GM23338 (cell line): ENCODE data around the gene RRAD.

Experiments
- CREB1 ChIP-seq: fragments of 250-450 bp; sonication (Bioruptor Pico); IDR thresholded peaks from 2 replicates; pipeline ENCODE4 v1.5.0; 2020; ENCODE audit warnings: low read depth, mild to moderate bottlenecking, moderate library complexity
- EZH2 ChIP-seq: fragments of 200-600 bp; sonication (generic); IDR thresholded peaks from one replicate; pipeline ENCODE4 v1.8.0; 2017; ENCODE audit warnings: antibody characterized with exemption, mild to moderate bottlenecking, low read depth; ENCODE audit not compliant: unreplicated experiment
- NANOG ChIP-seq: IDR thresholded peaks from 2 replicates; pipeline ENCODE4 v1.6.1; 2016; ENCODE audit warnings: antibody characterized with exemption, borderline replicate concordance
- POLR2AphosphoS5 ChIP-seq: IDR thresholded peaks from 2 replicates; pipeline ENCODE4 v1.6.1; 2016; ENCODE audit warnings: antibody characterized with exemption, low read depth
- STAT1 ChIP-seq: IDR thresholded peaks from one replicate; pipeline ENCODE4 v1.6.1; 2016; ENCODE audit warnings: antibody characterized with exemption; ENCODE audit not compliant: unreplicated experiment
- ZNF114 ChIP-seq: fragments of 250-450 bp; sonication (Bioruptor Pico); IDR thresholded peaks from 2 replicates; pipeline ENCODE4 v1.5.0; 2020; ENCODE audit warnings: mild to moderate bottlenecking, moderate library complexity
- ZNF331 ChIP-seq: fragments of 250-450 bp; sonication (Bioruptor Pico); IDR thresholded peaks from 2 replicates; pipeline ENCODE4 v1.5.0; 2020; ENCODE audit warnings: low read depth, mild to moderate bottlenecking, moderate library complexity
- TF ChIP-seq, protein P1 (sequence below), 2 experiments: fragments of 200-600 bp in 1 of 2; sonication (generic) in 1 of 2; conservative IDR thresholded peaks; 2 replicates each; pipeline versions ENCODE4 v1.5.1 to v1.6.1; 2016 to 2017; ENCODE audit warnings: antibody characterized with exemption in 2 of 2, low read depth in 2 of 2, mild to moderate bottlenecking in 2 of 2, moderate library complexity in 1 of 2
- TF ChIP-seq, protein P2 (sequence below): IDR thresholded peaks from 2 replicates; pipeline ENCODE4 v1.6.1; 2016; ENCODE audit warnings: antibody characterized with exemption
- TF ChIP-seq, protein P3 (sequence below): IDR thresholded peaks from one replicate; pipeline ENCODE4 v1.6.1; 2018; ENCODE audit warnings: antibody characterized with exemption; ENCODE audit not compliant: unreplicated experiment
- TF ChIP-seq, protein P4 (sequence below): fragments of 250-450 bp; sonication (Bioruptor Pico); IDR thresholded peaks from 2 replicates; pipeline ENCODE4 v1.5.0; 2020; ENCODE audit warnings: mild to moderate bottlenecking, moderate library complexity

DNA sequence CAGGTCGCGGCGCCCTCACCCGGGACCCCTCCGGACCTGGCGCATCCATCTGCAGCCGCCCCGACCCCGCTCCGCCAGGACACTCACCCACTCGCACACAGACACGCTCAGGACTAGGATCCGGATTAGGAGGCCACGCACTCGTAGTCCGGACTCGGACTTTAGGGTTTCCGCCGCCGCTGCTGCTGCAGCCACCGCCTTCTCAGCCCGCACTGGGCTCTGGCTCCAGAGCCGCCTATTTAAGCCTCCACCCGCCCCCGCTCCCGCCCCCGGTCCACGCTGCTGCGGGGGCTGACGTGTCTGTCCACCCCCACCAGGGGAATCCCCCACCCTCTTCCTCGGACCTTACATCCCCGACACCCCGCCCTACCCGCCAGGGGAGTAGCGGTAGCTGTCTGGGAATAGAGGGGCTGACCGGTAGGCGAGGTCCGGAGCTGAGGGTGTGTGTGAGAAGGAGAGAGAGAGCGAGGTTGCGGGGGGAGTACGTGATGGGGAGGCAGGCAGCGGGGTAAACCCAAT, at the start of gene RRAD:
- TF ChIP-seq, protein P1, sequence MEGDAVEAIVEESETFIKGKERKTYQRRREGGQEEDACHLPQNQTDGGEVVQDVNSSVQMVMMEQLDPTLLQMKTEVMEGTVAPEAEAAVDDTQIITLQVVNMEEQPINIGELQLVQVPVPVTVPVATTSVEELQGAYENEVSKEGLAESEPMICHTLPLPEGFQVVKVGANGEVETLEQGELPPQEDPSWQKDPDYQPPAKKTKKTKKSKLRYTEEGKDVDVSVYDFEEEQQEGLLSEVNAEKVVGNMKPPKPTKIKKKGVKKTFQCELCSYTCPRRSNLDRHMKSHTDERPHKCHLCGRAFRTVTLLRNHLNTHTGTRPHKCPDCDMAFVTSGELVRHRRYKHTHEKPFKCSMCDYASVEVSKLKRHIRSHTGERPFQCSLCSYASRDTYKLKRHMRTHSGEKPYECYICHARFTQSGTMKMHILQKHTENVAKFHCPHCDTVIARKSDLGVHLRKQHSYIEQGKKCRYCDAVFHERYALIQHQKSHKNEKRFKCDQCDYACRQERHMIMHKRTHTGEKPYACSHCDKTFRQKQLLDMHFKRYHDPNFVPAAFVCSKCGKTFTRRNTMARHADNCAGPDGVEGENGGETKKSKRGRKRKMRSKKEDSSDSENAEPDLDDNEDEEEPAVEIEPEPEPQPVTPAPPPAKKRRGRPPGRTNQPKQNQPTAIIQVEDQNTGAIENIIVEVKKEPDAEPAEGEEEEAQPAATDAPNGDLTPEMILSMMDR (conservative IDR thresholded peaks at IDR 0.05; ENCODE audit: low read depth in 2 of 2): no peak
- peak; percentile 68 for TF ChIP-seq EZH2
- no peak for TF ChIP-seq ZNF114 (CRISPR knock-in tag)
- TF ChIP-seq POLR2AphosphoS5: no peak
- no peak for TF ChIP-seq ZNF331
- TF ChIP-seq, protein P2, sequence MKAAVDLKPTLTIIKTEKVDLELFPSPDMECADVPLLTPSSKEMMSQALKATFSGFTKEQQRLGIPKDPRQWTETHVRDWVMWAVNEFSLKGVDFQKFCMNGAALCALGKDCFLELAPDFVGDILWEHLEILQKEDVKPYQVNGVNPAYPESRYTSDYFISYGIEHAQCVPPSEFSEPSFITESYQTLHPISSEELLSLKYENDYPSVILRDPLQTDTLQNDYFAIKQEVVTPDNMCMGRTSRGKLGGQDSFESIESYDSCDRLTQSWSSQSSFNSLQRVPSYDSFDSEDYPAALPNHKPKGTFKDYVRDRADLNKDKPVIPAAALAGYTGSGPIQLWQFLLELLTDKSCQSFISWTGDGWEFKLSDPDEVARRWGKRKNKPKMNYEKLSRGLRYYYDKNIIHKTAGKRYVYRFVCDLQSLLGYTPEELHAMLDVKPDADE: no peak
- TF ChIP-seq, protein P3, sequence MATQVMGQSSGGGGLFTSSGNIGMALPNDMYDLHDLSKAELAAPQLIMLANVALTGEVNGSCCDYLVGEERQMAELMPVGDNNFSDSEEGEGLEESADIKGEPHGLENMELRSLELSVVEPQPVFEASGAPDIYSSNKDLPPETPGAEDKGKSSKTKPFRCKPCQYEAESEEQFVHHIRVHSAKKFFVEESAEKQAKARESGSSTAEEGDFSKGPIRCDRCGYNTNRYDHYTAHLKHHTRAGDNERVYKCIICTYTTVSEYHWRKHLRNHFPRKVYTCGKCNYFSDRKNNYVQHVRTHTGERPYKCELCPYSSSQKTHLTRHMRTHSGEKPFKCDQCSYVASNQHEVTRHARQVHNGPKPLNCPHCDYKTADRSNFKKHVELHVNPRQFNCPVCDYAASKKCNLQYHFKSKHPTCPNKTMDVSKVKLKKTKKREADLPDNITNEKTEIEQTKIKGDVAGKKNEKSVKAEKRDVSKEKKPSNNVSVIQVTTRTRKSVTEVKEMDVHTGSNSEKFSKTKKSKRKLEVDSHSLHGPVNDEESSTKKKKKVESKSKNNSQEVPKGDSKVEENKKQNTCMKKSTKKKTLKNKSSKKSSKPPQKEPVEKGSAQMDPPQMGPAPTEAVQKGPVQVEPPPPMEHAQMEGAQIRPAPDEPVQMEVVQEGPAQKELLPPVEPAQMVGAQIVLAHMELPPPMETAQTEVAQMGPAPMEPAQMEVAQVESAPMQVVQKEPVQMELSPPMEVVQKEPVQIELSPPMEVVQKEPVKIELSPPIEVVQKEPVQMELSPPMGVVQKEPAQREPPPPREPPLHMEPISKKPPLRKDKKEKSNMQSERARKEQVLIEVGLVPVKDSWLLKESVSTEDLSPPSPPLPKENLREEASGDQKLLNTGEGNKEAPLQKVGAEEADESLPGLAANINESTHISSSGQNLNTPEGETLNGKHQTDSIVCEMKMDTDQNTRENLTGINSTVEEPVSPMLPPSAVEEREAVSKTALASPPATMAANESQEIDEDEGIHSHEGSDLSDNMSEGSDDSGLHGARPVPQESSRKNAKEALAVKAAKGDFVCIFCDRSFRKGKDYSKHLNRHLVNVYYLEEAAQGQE: no peak
- no peak for TF ChIP-seq STAT1
- no peak for TF ChIP-seq NANOG
- no peak for TF ChIP-seq CREB1 (CRISPR knock-in tag)
- TF ChIP-seq, protein P4, sequence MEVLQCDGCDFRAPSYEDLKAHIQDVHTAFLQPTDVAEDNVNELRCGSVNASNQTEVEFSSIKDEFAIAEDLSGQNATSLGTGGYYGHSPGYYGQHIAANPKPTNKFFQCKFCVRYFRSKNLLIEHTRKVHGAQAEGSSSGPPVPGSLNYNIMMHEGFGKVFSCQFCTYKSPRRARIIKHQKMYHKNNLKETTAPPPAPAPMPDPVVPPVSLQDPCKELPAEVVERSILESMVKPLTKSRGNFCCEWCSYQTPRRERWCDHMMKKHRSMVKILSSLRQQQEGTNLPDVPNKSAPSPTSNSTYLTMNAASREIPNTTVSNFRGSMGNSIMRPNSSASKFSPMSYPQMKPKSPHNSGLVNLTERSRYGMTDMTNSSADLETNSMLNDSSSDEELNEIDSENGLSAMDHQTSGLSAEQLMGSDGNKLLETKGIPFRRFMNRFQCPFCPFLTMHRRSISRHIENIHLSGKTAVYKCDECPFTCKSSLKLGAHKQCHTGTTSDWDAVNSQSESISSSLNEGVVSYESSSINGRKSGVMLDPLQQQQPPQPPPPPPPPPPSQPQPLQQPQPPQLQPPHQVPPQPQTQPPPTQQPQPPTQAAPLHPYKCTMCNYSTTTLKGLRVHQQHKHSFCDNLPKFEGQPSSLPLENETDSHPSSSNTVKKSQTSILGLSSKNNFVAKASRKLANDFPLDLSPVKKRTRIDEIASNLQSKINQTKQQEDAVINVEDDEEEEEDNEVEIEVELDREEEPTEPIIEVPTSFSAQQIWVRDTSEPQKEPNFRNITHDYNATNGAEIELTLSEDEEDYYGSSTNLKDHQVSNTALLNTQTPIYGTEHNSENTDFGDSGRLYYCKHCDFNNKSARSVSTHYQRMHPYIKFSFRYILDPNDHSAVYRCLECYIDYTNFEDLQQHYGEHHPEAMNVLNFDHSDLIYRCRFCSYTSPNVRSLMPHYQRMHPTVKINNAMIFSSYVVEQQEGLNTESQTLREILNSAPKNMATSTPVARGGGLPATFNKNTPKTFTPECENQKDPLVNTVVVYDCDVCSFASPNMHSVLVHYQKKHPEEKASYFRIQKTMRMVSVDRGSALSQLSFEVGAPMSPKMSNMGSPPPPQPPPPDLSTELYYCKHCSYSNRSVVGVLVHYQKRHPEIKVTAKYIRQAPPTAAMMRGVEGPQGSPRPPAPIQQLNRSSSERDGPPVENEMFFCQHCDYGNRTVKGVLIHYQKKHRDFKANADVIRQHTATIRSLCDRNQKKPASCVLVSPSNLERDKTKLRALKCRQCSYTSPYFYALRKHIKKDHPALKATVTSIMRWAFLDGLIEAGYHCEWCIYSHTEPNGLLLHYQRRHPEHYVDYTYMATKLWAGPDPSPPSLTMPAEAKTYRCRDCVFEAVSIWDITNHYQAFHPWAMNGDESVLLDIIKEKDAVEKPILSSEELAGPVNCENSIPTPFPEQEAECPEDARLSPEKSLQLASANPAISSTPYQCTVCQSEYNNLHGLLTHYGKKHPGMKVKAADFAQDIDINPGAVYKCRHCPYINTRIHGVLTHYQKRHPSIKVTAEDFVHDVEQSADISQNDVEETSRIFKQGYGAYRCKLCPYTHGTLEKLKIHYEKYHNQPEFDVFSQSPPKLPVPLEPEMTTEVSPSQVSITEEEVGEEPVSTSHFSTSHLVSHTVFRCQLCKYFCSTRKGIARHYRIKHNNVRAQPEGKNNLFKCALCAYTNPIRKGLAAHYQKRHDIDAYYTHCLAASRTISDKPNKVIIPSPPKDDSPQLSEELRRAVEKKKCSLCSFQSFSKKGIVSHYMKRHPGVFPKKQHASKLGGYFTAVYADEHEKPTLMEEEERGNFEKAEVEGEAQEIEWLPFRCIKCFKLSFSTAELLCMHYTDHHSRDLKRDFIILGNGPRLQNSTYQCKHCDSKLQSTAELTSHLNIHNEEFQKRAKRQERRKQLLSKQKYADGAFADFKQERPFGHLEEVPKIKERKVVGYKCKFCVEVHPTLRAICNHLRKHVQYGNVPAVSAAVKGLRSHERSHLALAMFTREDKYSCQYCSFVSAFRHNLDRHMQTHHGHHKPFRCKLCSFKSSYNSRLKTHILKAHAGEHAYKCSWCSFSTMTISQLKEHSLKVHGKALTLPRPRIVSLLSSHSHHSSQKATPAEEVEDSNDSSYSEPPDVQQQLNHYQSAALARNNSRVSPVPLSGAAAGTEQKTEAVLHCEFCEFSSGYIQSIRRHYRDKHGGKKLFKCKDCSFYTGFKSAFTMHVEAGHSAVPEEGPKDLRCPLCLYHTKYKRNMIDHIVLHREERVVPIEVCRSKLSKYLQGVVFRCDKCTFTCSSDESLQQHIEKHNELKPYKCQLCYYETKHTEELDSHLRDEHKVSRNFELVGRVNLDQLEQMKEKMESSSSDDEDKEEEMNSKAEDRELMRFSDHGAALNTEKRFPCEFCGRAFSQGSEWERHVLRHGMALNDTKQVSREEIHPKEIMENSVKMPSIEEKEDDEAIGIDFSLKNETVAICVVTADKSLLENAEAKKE (CRISPR knock-in tag): no peak
